ENCODE measurements around the gene PDXDC1. TPM values are rescaled to one million over a fixed set of nuclear protein-coding genes. Genes with fewer than 3 reads are reported as not detected.
A peak's percentile ranks its signal among the peaks of the same experiment; 100 is the strongest.
"Not testable (repeated sequence)": the region's sequence is repeated elsewhere in the genome, so short reads cannot be mapped to it uniquely, and the experiment has no call there.

Gene PDXDC1
- total RNA-seq, 1 experiment from 2014 or later = 58.4 TPM

- Histone ChIP-seq H3K4me1 (ENCODE audit: low read length) (peaks cover 13% of the 10 kb centered on the region), H3K9me2 (replicated peaks; ENCODE audit: insufficient read depth, low read length) (no peaks in the 10 kb centered on the region), H3K9ac (ENCODE audit: low read length) (peak overlapping the region; percentile 79), H3K4me3 (ENCODE audit: low read length) (peak overlapping the region; percentile 85; the same call in 1 of the 2 replicates), H2AFZ (ENCODE audit: low read length) (no peak overlapping the region), H3K9me3 (ENCODE audit: low read length) (no peaks in the 10 kb centered on the region), H3K79me2 (ENCODE audit: low read length) (no peaks in the 10 kb centered on the region), H3K36me3 (ENCODE audit: insufficient read depth, low read length) (peaks cover 7% of the 10 kb centered on the region; the same call in 1 of the 2 replicates), H4K20me1 (ENCODE audit: insufficient read depth, low read depth, low read length) (0 out of 2 replicates have a peak, but pooled peaks cover 3% of the 10 kb centered on the region), H3K27ac (ENCODE audit: low read length) (no peak overlapping the region), H3K4me2 (ENCODE audit: low read depth, low read length, poor library complexity, severe bottlenecking) (peak overlapping the region; percentile 86), H3K27me3 (ENCODE audit: low read length) (no peaks in the 10 kb centered on the region)
- DNase-seq = no peak
Measured at GRCh38 chr16:15054357-15055140, 79.7 kb downstream of the PDXDC1 start.

- peak; percentile 87 for DNase-seq
- no peaks in the 10 kb centered on the region for H3K27me3 ChIP-seq (ENCODE audit: low read length)
- H2AFZ ChIP-seq (ENCODE audit: low read length) = peak overlapping the region; percentile 91
- 0 out of 2 replicates have a peak, but pooled peaks cover 3% of the 10 kb centered on the region for H4K20me1 ChIP-seq (ENCODE audit: insufficient read depth, low read depth, low read length)
- peaks cover 13% of the 10 kb centered on the region for H3K4me1 ChIP-seq (ENCODE audit: low read length)
- H3K4me2 ChIP-seq (ENCODE audit: low read depth, low read length, poor library complexity, severe bottlenecking) = peak overlapping the region; percentile 86
- no peaks in the 10 kb centered on the region for H3K9me2 ChIP-seq (replicated peaks; ENCODE audit: insufficient read depth, low read length)
- peak overlapping the region; percentile 79 for H3K9ac ChIP-seq (ENCODE audit: low read length)
- H3K4me3 ChIP-seq (ENCODE audit: low read length) = peak overlapping the region; percentile 85
- H3K36me3 ChIP-seq (ENCODE audit: insufficient read depth, low read length) = peaks cover 16% of the 10 kb centered on the region; the same call in 1 of the 2 replicates
- H3K9me3 ChIP-seq (ENCODE audit: low read length) = no peaks in the 10 kb centered on the region
- no peak overlapping the region for H3K27ac ChIP-seq (ENCODE audit: low read length)
- H3K79me2 ChIP-seq (ENCODE audit: low read length) = no peaks in the 10 kb centered on the region
Measured at GRCh38 chr16:15055141-15056053, 80.6 kb downstream of the PDXDC1 start.

- Histone ChIP-seq H3K4me2 (ENCODE audit: low read depth, low read length, poor library complexity, severe bottlenecking) (no peak overlapping the region), H3K27ac (ENCODE audit: low read length) (no peak overlapping the region), H4K20me1 (ENCODE audit: insufficient read depth, low read depth, low read length) (0 out of 2 replicates have a peak, but pooled peaks cover 3% of the 10 kb centered on the region), H3K4me1 (ENCODE audit: low read length) (peaks cover 13% of the 10 kb centered on the region), H2AFZ (ENCODE audit: low read length) (no peak overlapping the region), H3K9me3 (ENCODE audit: low read length) (no peaks in the 10 kb centered on the region), H3K4me3 (ENCODE audit: low read length) (no peak overlapping the region), H3K9me2 (replicated peaks; ENCODE audit: insufficient read depth, low read length) (no peaks in the 10 kb centered on the region), H3K9ac (ENCODE audit: low read length) (peak overlapping the region; percentile 15; the same call in 1 of the 2 replicates), H3K27me3 (ENCODE audit: low read length) (no peaks in the 10 kb centered on the region), H3K79me2 (ENCODE audit: low read length) (no peaks in the 10 kb centered on the region), H3K36me3 (ENCODE audit: insufficient read depth, low read length) (peaks cover 34% of the 10 kb centered on the region; the same call in 1 of the 2 replicates)
- no peak for DNase-seq
Measured at GRCh38 chr16:15057681-15058417, 83.0 kb downstream of the PDXDC1 start.

- H3K4me2 ChIP-seq (ENCODE audit: low read depth, low read length, poor library complexity, severe bottlenecking) = no peak overlapping the region
- H3K4me3 ChIP-seq (ENCODE audit: low read length) = no peak overlapping the region
- peaks cover 34% of the 10 kb centered on the region; the same call in 1 of the 2 replicates for H3K36me3 ChIP-seq (ENCODE audit: insufficient read depth, low read length)
- H3K9me3 ChIP-seq (ENCODE audit: low read length) = no peaks in the 10 kb centered on the region
- H3K27me3 ChIP-seq (ENCODE audit: low read length) = no peaks in the 10 kb centered on the region
- H4K20me1 ChIP-seq (ENCODE audit: insufficient read depth, low read depth, low read length) = 0 out of 2 replicates have a peak, but pooled peaks cover 3% of the 10 kb centered on the region
- no peaks in the 10 kb centered on the region for H3K79me2 ChIP-seq (ENCODE audit: low read length)
- H3K9me2 ChIP-seq (replicated peaks; ENCODE audit: insufficient read depth, low read length) = no peaks in the 10 kb centered on the region
- H3K4me1 ChIP-seq (ENCODE audit: low read length) = peaks cover 13% of the 10 kb centered on the region
- H2AFZ ChIP-seq (ENCODE audit: low read length) = no peak overlapping the region
- DNase-seq = no peak
- no peak overlapping the region for H3K9ac ChIP-seq (ENCODE audit: low read length)
- H3K27ac ChIP-seq (ENCODE audit: low read length) = no peak overlapping the region
Measured at GRCh38 chr16:15059324-15059723, 84.5 kb downstream of the PDXDC1 start.

- H3K9me3 ChIP-seq (ENCODE audit: low read length); H4K20me1 ChIP-seq (ENCODE audit: insufficient read depth, low read depth, low read length); H3K4me3 ChIP-seq (ENCODE audit: low read length); H3K9me2 ChIP-seq (replicated peaks; ENCODE audit: insufficient read depth, low read length); H3K4me2 ChIP-seq (ENCODE audit: low read depth, low read length, poor library complexity, severe bottlenecking); H2AFZ ChIP-seq (ENCODE audit: low read length); H3K27me3 ChIP-seq (ENCODE audit: low read length); DNase-seq; H3K27ac ChIP-seq (ENCODE audit: low read length); H3K4me1 ChIP-seq (ENCODE audit: low read length); H3K9ac ChIP-seq (ENCODE audit: low read length); H3K79me2 ChIP-seq (ENCODE audit: low read length): not testable (repeated sequence)
- H3K36me3 ChIP-seq (ENCODE audit: insufficient read depth, low read length) = peaks cover 34% of the 10 kb centered on the region; the same call in 1 of the 2 replicates
Measured at GRCh38 chr16:15062085-15062810, 87.4 kb downstream of the PDXDC1 start.

GRCh38 chr16:15065961-15066360 lies 91.1 kb downstream of the PDXDC1 start:
- H3K27me3 ChIP-seq (ENCODE audit: low read length); H4K20me1 ChIP-seq (ENCODE audit: insufficient read depth, low read depth, low read length); H3K9me2 ChIP-seq (replicated peaks; ENCODE audit: insufficient read depth, low read length); H3K9ac ChIP-seq (ENCODE audit: low read length); H3K9me3 ChIP-seq (ENCODE audit: low read length); H3K79me2 ChIP-seq (ENCODE audit: low read length); H3K4me2 ChIP-seq (ENCODE audit: low read depth, low read length, poor library complexity, severe bottlenecking); H3K4me3 ChIP-seq (ENCODE audit: low read length); H3K27ac ChIP-seq (ENCODE audit: low read length); DNase-seq; H3K4me1 ChIP-seq (ENCODE audit: low read length); H2AFZ ChIP-seq (ENCODE audit: low read length): not testable (repeated sequence)
- peaks cover 16% of the 10 kb centered on the region; the same call in 1 of the 2 replicates for H3K36me3 ChIP-seq (ENCODE audit: insufficient read depth, low read length)

- H2AFZ ChIP-seq (ENCODE audit: low read length); H3K27ac ChIP-seq (ENCODE audit: low read length); H3K36me3 ChIP-seq (ENCODE audit: insufficient read depth, low read length); H3K4me3 ChIP-seq (ENCODE audit: low read length); DNase-seq; H3K9ac ChIP-seq (ENCODE audit: low read length); H3K4me2 ChIP-seq (ENCODE audit: low read depth, low read length, poor library complexity, severe bottlenecking); H3K9me3 ChIP-seq (ENCODE audit: low read length); H3K9me2 ChIP-seq (replicated peaks; ENCODE audit: insufficient read depth, low read length); H3K4me1 ChIP-seq (ENCODE audit: low read length); H3K27me3 ChIP-seq (ENCODE audit: low read length); H4K20me1 ChIP-seq (ENCODE audit: insufficient read depth, low read depth, low read length); H3K79me2 ChIP-seq (ENCODE audit: low read length): not testable (repeated sequence)
Measured at GRCh38 chr16:15066690-15067089, 91.9 kb downstream of the PDXDC1 start.

All from Karpas-422 (cell line).